ENCODE measurements around the gene HIVEP1.

DNA sequence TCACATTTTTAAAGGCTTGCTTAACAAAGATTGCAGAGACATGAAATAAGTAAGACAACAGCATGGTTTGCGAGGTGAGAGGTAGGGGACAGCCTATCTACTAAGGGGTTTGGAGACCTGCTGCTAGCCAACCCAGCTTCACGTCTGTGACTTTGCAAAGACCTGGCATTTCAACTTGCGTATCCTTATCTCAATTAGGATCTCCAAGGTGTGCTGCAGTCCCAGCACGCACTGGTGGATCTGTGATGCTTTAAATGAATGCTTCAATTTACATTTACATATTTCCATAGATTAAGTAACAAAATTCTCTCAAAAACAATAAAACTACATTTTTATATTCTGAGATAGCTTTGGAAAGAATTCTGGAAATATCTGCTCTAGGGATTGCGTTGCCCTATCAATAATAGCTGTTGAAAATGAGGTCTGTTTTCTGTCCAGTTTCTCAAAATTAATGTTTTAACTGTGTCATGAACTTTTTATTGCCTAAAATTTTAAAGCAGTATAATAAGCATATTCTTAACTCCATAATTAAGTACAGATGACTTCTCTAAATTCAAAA is 153.7 kb downstream of the HIVEP1 start:
- TF ChIP-seq TCF4 (CRISPR knock-in tag; IDR thresholded peaks at IDR 0.05; ENCODE audit: borderline replicate concordance) = no peak
- no peak for TF ChIP-seq SNAI2 (CRISPR knock-in tag; IDR thresholded peaks at IDR 0.05)
- TF ChIP-seq ZFP3 (CRISPR knock-in tag; IDR thresholded peaks at IDR 0.05) = no peak
- TF ChIP-seq, protein P1, sequence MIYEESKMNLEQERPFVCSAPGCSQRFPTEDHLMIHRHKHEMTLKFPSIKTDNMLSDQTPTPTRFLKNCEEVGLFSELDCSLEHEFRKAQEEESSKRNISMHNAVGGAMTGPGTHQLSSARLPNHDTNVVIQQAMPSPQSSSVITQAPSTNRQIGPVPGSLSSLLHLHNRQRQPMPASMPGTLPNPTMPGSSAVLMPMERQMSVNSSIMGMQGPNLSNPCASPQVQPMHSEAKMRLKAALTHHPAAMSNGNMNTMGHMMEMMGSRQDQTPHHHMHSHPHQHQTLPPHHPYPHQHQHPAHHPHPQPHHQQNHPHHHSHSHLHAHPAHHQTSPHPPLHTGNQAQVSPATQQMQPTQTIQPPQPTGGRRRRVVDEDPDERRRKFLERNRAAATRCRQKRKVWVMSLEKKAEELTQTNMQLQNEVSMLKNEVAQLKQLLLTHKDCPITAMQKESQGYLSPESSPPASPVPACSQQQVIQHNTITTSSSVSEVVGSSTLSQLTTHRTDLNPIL (CRISPR knock-in tag; IDR thresholded peaks at IDR 0.05; ENCODE audit: low read depth) = no peak
- no peak for TF ChIP-seq GLIS3 (CRISPR knock-in tag; IDR thresholded peaks at IDR 0.05)
- no peak for TF ChIP-seq TOX (CRISPR knock-in tag; IDR thresholded peaks at IDR 0.05; ENCODE audit: borderline replicate concordance)
- TF ChIP-seq, protein P2, sequence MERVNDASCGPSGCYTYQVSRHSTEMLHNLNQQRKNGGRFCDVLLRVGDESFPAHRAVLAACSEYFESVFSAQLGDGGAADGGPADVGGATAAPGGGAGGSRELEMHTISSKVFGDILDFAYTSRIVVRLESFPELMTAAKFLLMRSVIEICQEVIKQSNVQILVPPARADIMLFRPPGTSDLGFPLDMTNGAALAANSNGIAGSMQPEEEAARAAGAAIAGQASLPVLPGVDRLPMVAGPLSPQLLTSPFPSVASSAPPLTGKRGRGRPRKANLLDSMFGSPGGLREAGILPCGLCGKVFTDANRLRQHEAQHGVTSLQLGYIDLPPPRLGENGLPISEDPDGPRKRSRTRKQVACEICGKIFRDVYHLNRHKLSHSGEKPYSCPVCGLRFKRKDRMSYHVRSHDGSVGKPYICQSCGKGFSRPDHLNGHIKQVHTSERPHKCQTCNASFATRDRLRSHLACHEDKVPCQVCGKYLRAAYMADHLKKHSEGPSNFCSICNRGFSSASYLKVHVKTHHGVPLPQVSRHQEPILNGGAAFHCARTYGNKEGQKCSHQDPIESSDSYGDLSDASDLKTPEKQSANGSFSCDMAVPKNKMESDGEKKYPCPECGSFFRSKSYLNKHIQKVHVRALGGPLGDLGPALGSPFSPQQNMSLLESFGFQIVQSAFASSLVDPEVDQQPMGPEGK (CRISPR knock-in tag; IDR thresholded peaks at IDR 0.05; ENCODE audit: borderline replicate concordance) = no peak
- TF ChIP-seq BACH2 (CRISPR knock-in tag; IDR thresholded peaks at IDR 0.05; ENCODE audit: borderline replicate concordance) = no peak
- TF ChIP-seq ZC3H10 (CRISPR knock-in tag; IDR thresholded peaks at IDR 0.05) = no peak
